Measurements from ENCODE around the gene TLCD5. TPM values are rescaled to one million over a fixed set of nuclear protein-coding genes. Genes with fewer than 3 reads are reported as not detected.

Gene TLCD5
- polyA plus RNA-seq, 1 experiment = 8.0 TPM

- no peak overlapping the region for H3K4me3 ChIP-seq (ENCODE audit: low read depth, low read length)
- DNase-seq (ENCODE audit: low read depth) = no peak
- peaks cover 3% of the 10 kb centered on the region for H3K36me3 ChIP-seq (ENCODE audit: control insufficient read depth, insufficient read depth, low read length)
- no peaks in the 10 kb centered on the region for H3K27me3 ChIP-seq (ENCODE audit: control insufficient read depth, insufficient read depth, low read length)
- POLR2A ChIA-PET = no interaction called here
- no peak for TF ChIP-seq CTCF (IDR thresholded peaks at IDR 0.05; ENCODE audit: insufficient read depth, low read depth, low read length)
- CTCF ChIA-PET = interaction anchor here (0.7 to 1.2 kb wide), 4 partner anchors 24 to 352 kb away, joined by 3 to 4 read pairs (median 3); partner anchors contain the start of gene GRIK4
Observed at GRCh38 chr11:120332822-120333716, 8.0 kb downstream of the TLCD5 start.

GRCh38 chr11:120333801-120334200, 8.7 kb downstream of the TLCD5 start:
- ChIA-PET POLR2A (no interaction called here), CTCF (interaction anchor here (0.7 to 2.2 kb wide), 7 partner anchors 30 to 351 kb away, joined by 3 to 15 read pairs (median 7); partner anchors contain the start of gene GRIK4)
- Histone ChIP-seq H3K27me3 (ENCODE audit: control insufficient read depth, insufficient read depth, low read length) (no peaks in the 10 kb centered on the region), H3K4me3 (ENCODE audit: low read depth, low read length) (no peak overlapping the region), H3K36me3 (ENCODE audit: control insufficient read depth, insufficient read depth, low read length) (peaks cover 3% of the 10 kb centered on the region)
- DNase-seq (ENCODE audit: low read depth) = no peak
- no peak for TF ChIP-seq CTCF (IDR thresholded peaks at IDR 0.05; ENCODE audit: insufficient read depth, low read depth, low read length)

- Histone ChIP-seq H3K36me3 (ENCODE audit: control insufficient read depth, insufficient read depth, low read length) (peaks cover 3% of the 10 kb centered on the region), H3K27me3 (ENCODE audit: control insufficient read depth, insufficient read depth, low read length) (no peaks in the 10 kb centered on the region), H3K4me3 (ENCODE audit: low read depth, low read length) (no peak overlapping the region)
- no peak for TF ChIP-seq CTCF (IDR thresholded peaks at IDR 0.05; ENCODE audit: insufficient read depth, low read depth, low read length)
- no peak for DNase-seq (ENCODE audit: low read depth)
- CTCF ChIA-PET = interaction anchor here (0.7 to 2.2 kb wide), 9 partner anchors 27 to 351 kb away, joined by 3 to 15 read pairs (median 7); partner anchors contain the start of gene GRIK4
- POLR2A ChIA-PET = no interaction called here
Observed at GRCh38 chr11:120334332-120334731, 9.2 kb downstream of the TLCD5 start.

- peak overlapping the region; percentile 71 for H3K4me3 ChIP-seq (ENCODE audit: low read depth, low read length)
- peak; percentile 53 for DNase-seq (ENCODE audit: low read depth)
- H3K36me3 ChIP-seq (ENCODE audit: control insufficient read depth, insufficient read depth, low read length) = peaks cover 2% of the 10 kb centered on the region
- H3K27me3 ChIP-seq (ENCODE audit: control insufficient read depth, insufficient read depth, low read length) = no peaks in the 10 kb centered on the region
- CTCF ChIA-PET = interaction anchor here (0.7 to 2.2 kb wide), 21 partner anchors 8 to 350 kb away, joined by 3 to 15 read pairs (median 4); partner anchors contain the start of gene GRIK4
- POLR2A ChIA-PET = interaction anchor here (0.6 to 1.6 kb wide), 2 partner anchors 17 to 66 kb away, joined by 3 read pairs; no protein-coding TSS in a partner anchor
- TF ChIP-seq CTCF (IDR thresholded peaks at IDR 0.05; ENCODE audit: insufficient read depth, low read depth, low read length) = peak; percentile 68
Observed at GRCh38 chr11:120334894-120335462, 9.9 kb downstream of the TLCD5 start.

GRCh38 chr11:120335556-120335907, 10.4 kb downstream of the TLCD5 start:
- no peak for DNase-seq (ENCODE audit: low read depth)
- Histone ChIP-seq H3K36me3 (ENCODE audit: control insufficient read depth, insufficient read depth, low read length) (no peaks in the 10 kb centered on the region), H3K4me3 (ENCODE audit: low read depth, low read length) (peak overlapping the region; percentile 71), H3K27me3 (ENCODE audit: control insufficient read depth, insufficient read depth, low read length) (no peaks in the 10 kb centered on the region)
- ChIA-PET CTCF (interaction anchor here (0.7 to 2.2 kb wide), 22 partner anchors 9 to 213 kb away, joined by 3 to 15 read pairs (median 4); partner anchors contain the start of gene GRIK4), POLR2A (interaction anchor here (0.6 to 1.6 kb wide), 2 partner anchors 18 to 65 kb away, joined by 3 read pairs; no protein-coding TSS in a partner anchor)
- TF ChIP-seq CTCF (IDR thresholded peaks at IDR 0.05; ENCODE audit: insufficient read depth, low read depth, low read length) = no peak

Measured in BJ (cell line).